ENCODE measurements around the gene SLC30A2.

SLC30A2 gene

GRCh38 chr1:26041978-26042377, 3.9 kb downstream of the SLC30A2 start:
- no peak for DNase-seq (ENCODE audit: low read depth, low spot score)

- no peak for DNase-seq (ENCODE audit: low read depth, low spot score)
Observed at GRCh38 chr1:26041401-26041800, 4.5 kb downstream of the SLC30A2 start.

GRCh38 chr1:26038904-26039303, 7.0 kb downstream of the SLC30A2 start:
- DNase-seq (ENCODE audit: low read depth, low spot score), result no peak

- no peak for DNase-seq (ENCODE audit: low read depth, low spot score)
Observed at GRCh38 chr1:26038477-26038876, 7.4 kb downstream of the SLC30A2 start.

- no peak for DNase-seq (ENCODE audit: low read depth, low spot score)
Observed at GRCh38 chr1:26037904-26038303, 8.0 kb downstream of the SLC30A2 start.

GRCh38 chr1:26036756-26037281, 9.1 kb downstream of the SLC30A2 start:
- no peak for DNase-seq (ENCODE audit: low read depth, low spot score)

- DNase-seq (ENCODE audit: low read depth, low spot score), result peak; percentile 94
Observed at GRCh38 chr1:26035959-26036755, 9.8 kb downstream of the SLC30A2 start.

- peak; percentile 97 for DNase-seq (ENCODE audit: low read depth, low spot score)
Observed at GRCh38 chr1:26035203-26035958, 10.5 kb downstream of the SLC30A2 start.

GRCh38 chr1:26034504-26035202, 11.3 kb downstream of the SLC30A2 start:
- DNase-seq (ENCODE audit: low read depth, low spot score), result no peak

- no peak for DNase-seq (ENCODE audit: low read depth, low spot score)
Observed at GRCh38 chr1:26032656-26033357, 13.1 kb downstream of the SLC30A2 start.

- DNase-seq (ENCODE audit: low read depth, low spot score), result no peak
Observed at GRCh38 chr1:26031611-26032220, 14.2 kb downstream of the SLC30A2 start.

GRCh38 chr1:26031196-26031595, 14.7 kb downstream of the SLC30A2 start:
- DNase-seq (ENCODE audit: low read depth, low spot score), result no peak

GRCh38 chr1:26029864-26030481, 15.9 kb downstream of the SLC30A2 start:
- no peak for DNase-seq (ENCODE audit: low read depth, low spot score)

- DNase-seq (ENCODE audit: low read depth, low spot score), result no peak
Observed at GRCh38 chr1:26029054-26029863, 16.7 kb downstream of the SLC30A2 start.

GRCh38 chr1:26028490-26028980, 17.4 kb downstream of the SLC30A2 start:
- no peak for DNase-seq (ENCODE audit: low read depth, low spot score)

- no peak for DNase-seq (ENCODE audit: low read depth, low spot score)
Observed at GRCh38 chr1:26027716-26028489, 18.0 kb downstream of the SLC30A2 start.

- no peak for DNase-seq (ENCODE audit: low read depth, low spot score)
Observed at GRCh38 chr1:26025517-26025916, 20.4 kb downstream of the SLC30A2 start.

- DNase-seq (ENCODE audit: low read depth, low spot score), result no peak
Observed at GRCh38 chr1:26025060-26025459, 20.9 kb downstream of the SLC30A2 start.

- DNase-seq (ENCODE audit: low read depth, low spot score), result no peak
Observed at GRCh38 chr1:26023826-26024225, 22.1 kb downstream of the SLC30A2 start.
